ENCODE results near the gene RLBP1. TPM values are rescaled to one million over a fixed set of nuclear protein-coding genes. Genes with fewer than 3 reads are reported as not detected.
"Not testable (repeated sequence)": the region's sequence is repeated elsewhere in the genome, so short reads cannot be mapped to it uniquely, and the experiment has no call there.

The RLBP1 gene
- not detected for polyA plus RNA-seq (2013, experiment 1 of 2; ENCODE audit: insufficient read length)
- not detected for polyA plus RNA-seq (2013, experiment 2 of 2; ENCODE audit: insufficient read length)

- no peak for DNase-seq
Observed at GRCh38 chr15:89221543-89221942, at the start of gene RLBP1. RLBP1 (minus strand) TSS chr15:89221579; CDS start chr15:89218975, 2,604 bp downstream.

GRCh38 chr15:89250142-89250541 lies 28.8 kb upstream of the RLBP1 start:
- not testable (repeated sequence) for DNase-seq

- no peak for DNase-seq
Observed at GRCh38 chr15:89248584-89248983, 27.2 kb upstream of the RLBP1 start.

- no peak for DNase-seq
Observed at GRCh38 chr15:89247446-89247845, 26.1 kb upstream of the RLBP1 start.

GRCh38 chr15:89244574-89244903 lies 23.2 kb upstream of the RLBP1 start:
- no peak for DNase-seq

GRCh38 chr15:89243691-89244573 lies 22.6 kb upstream of the RLBP1 start, which contains the start of gene FANCI:
FANCI (plus strand) TSS chr15:89243979; CDS start chr15:89247648, 3,669 bp downstream.
- peak; percentile 92 for DNase-seq

- DNase-seq, result peak; percentile 27
Observed at GRCh38 chr15:89243046-89243690, 21.8 kb upstream of the RLBP1 start.

- not testable (repeated sequence) for DNase-seq
Observed at GRCh38 chr15:89239883-89240810, 18.8 kb upstream of the RLBP1 start.

- no peak for DNase-seq
Observed at GRCh38 chr15:89231832-89232231, 10.5 kb upstream of the RLBP1 start.

- DNase-seq, result no peak
Observed at GRCh38 chr15:89230277-89230676, 8.9 kb upstream of the RLBP1 start.

GRCh38 chr15:89227425-89227824 lies 6.0 kb upstream of the RLBP1 start:
- no peak for DNase-seq

GRCh38 chr15:89226359-89227221 lies 5.2 kb upstream of the RLBP1 start:
- DNase-seq, result no peak

- DNase-seq, result no peak
Observed at GRCh38 chr15:89225588-89225987, 4.2 kb upstream of the RLBP1 start.

GRCh38 chr15:89218531-89218930 lies 2.8 kb downstream of the RLBP1 start:
- DNase-seq, result no peak

GRCh38 chr15:89217686-89218376 lies 3.5 kb downstream of the RLBP1 start:
- no peak for DNase-seq

- no peak for DNase-seq
Observed at GRCh38 chr15:89217031-89217430, 4.3 kb downstream of the RLBP1 start.

GRCh38 chr15:89215627-89216026 lies 5.8 kb downstream of the RLBP1 start:
- DNase-seq, result no peak

GRCh38 chr15:89211678-89212170 lies 9.7 kb downstream of the RLBP1 start:
- DNase-seq, result no peak

GRCh38 chr15:89209057-89209456 lies 12.3 kb downstream of the RLBP1 start:
- DNase-seq, result no peak

GRCh38 chr15:89208256-89208655 lies 13.1 kb downstream of the RLBP1 start:
- no peak for DNase-seq

- peak; percentile 54 for DNase-seq
Observed at GRCh38 chr15:89206908-89207331, 14.5 kb downstream of the RLBP1 start.

Data from fibroblast of skin of abdomen (primary cell).